ENCODE results near the gene KCNJ15.
"Not testable (repeated sequence)": the region's sequence is repeated elsewhere in the genome, so short reads cannot be mapped to it uniquely, and the experiment has no call there.

The KCNJ15 gene

DNA sequence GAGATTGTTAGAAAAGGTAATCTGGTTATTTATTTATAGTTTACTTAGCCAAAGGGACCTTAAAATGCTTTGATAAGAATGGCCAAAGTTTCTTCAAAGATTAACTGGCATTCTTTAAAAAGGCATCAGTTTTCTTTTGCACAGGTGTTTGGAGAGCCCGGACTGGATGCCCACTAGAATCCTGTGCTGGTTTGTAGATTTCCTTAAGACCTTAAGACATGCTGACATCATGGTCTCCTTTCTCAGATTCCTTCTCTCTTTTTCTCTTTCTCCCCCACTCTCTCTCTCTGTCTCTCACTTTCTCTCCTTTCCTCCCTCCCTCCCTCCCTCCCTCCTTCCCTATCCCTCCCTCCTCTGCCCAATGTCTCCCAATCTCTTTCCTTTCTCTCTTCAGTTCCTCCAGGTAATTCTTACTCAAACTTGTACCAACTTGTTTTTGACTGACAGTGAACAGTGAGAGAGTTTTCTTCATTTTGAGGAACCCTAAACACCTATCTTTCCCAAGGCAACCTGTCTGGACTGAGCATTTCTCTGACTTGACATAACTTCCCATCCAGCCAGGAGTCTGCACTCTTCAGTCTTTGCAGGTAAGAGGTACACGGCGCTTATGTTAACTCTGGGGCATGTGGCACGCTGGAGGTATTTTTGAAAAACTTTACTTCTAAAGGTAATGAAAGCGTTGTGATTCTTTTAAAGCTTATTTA, at the start of gene KCNJ15:
KCNJ15 (plus strand) TSS at position 393 of the 704 bp plus-strand sequence. CDS start 42,271 bp downstream, outside the sequence.
- H3K36me3 Mint-ChIP-seq, result no peaks in the 10 kb centered on the region
- H3K4me1 Mint-ChIP-seq (ENCODE audit: low read depth), result no peaks in the 10 kb centered on the region
- no peak within 1 kb of the TSS for H3K27ac Mint-ChIP-seq
- peaks cover 5% of the 10 kb centered on the region for H3K27me3 Mint-ChIP-seq
- no peak within 1 kb of the TSS for H3K4me3 Mint-ChIP-seq
- no peaks in the 10 kb centered on the region for H3K9me3 Mint-ChIP-seq (ENCODE audit: low read depth)

DNA sequence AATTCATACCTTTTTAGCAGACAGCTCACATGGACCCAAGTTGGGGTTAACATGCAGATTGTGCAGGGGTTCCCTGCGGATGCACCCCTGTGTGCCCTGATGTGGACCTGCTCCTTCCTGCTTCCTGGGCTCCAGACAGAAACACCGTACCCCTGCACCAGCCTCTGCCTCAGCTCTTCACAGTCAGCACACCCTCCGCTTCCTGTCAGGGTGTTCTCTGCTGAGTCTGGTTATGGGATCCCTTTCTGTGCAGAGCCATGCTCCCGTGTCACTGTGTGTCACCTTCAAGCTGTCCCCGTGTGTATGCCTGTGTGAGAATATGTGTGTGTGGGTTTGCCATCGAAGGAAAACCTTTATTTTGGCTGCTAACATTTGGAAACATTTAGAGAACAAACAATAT, 48.7 kb upstream of the KCNJ15 start:
- Mint-ChIP-seq H3K27ac (peak overlapping the region; percentile 22), H3K27me3 (peaks cover 29% of the 10 kb centered on the region), H3K4me3 (no peak overlapping the region)

DNA sequence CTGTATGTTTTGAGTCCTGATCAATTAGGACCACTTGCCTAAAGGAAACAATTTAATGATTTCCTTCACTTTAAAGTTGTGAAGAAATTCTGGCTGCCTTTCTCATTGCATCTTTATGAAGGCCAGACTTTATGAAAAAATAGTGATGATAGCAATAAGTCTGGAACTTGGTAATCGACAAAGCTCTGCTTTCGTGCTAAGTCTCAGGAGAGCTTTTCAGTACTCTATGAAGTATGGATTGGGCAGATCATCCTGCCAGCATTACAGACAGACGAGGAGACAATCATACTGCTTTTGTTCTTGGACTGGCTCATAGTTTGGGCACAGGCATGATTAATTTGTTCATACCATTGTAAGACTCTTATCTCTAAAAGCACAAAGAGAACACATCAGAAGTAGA, 45.5 kb upstream of the KCNJ15 start:
- Mint-ChIP-seq H3K4me1 (ENCODE audit: low read depth) (peaks cover 1% of the 10 kb centered on the region), H3K27ac (no peak overlapping the region), H3K4me3 (no peak overlapping the region), H3K27me3 (peaks cover 21% of the 10 kb centered on the region), H3K36me3 (no peaks in the 10 kb centered on the region), H3K9me3 (ENCODE audit: low read depth) (no peaks in the 10 kb centered on the region)

More for the DNA sequence above, 48.7 kb upstream of the KCNJ15 start:
- Mint-ChIP-seq H3K36me3 (no peaks in the 10 kb centered on the region), H3K9me3 (ENCODE audit: low read depth) (no peaks in the 10 kb centered on the region), H3K4me1 (ENCODE audit: low read depth) (peaks cover 1% of the 10 kb centered on the region)

DNA sequence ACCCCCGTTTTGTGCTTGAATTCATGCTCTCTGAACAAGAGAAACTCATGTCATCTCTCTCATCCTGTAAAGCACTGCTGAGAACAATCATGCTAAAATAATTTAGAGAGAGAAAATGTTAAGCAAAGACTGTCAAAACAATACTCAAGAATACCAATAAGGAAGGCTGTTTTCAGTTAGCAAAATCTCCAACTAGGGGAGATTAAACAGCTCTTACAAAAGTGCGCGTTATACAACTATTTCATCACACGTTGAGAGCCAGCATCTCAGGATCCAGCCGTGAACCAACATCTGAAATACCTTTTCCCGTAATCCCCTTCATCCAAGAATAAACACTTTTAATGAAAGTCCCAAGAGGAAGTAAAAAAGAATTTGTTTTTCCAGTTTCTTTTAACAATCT, 44.1 kb upstream of the KCNJ15 start:
- H3K27me3 Mint-ChIP-seq, result peaks cover 21% of the 10 kb centered on the region
- H3K4me3 Mint-ChIP-seq, result no peak overlapping the region
- no peaks in the 10 kb centered on the region for H3K36me3 Mint-ChIP-seq
- H3K9me3 Mint-ChIP-seq (ENCODE audit: low read depth), result no peaks in the 10 kb centered on the region
- peaks cover 1% of the 10 kb centered on the region for H3K4me1 Mint-ChIP-seq (ENCODE audit: low read depth)
- no peak overlapping the region for H3K27ac Mint-ChIP-seq

DNA sequence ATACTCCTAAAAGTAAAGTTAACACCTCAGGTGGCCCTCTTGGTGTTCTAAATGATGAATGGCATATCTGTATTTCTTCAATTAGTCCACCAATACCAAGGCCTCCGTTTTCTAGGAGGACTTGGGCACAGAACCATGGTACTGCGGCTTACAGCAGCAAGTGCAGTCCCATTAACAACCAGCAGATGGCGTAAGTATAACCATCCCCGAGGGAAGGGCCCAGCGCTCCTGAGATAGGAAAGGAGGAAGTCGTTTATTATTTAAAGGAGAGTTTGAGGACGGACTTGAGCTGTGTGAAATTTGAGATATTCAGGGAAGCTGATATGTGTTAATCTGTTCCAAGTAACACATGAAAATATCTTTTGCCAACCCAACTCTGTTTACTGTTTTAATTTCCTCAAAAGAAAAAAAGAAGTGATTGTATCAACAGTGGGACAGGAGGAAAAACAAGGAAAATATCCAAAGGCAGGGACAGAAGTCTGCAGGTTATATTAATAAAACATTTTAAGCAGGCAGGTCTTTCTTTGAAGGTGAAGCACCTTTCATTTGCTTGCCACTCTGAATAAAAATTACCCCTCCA, 37.7 kb upstream of the KCNJ15 start:
- Mint-ChIP-seq H3K27me3 (peaks cover 5% of the 10 kb centered on the region), H3K27ac (no peak overlapping the region), H3K4me3 (no peak overlapping the region), H3K36me3 (no peaks in the 10 kb centered on the region), H3K9me3 (ENCODE audit: low read depth) (peaks cover 7% of the 10 kb centered on the region), H3K4me1 (ENCODE audit: low read depth) (no peaks in the 10 kb centered on the region)

DNA sequence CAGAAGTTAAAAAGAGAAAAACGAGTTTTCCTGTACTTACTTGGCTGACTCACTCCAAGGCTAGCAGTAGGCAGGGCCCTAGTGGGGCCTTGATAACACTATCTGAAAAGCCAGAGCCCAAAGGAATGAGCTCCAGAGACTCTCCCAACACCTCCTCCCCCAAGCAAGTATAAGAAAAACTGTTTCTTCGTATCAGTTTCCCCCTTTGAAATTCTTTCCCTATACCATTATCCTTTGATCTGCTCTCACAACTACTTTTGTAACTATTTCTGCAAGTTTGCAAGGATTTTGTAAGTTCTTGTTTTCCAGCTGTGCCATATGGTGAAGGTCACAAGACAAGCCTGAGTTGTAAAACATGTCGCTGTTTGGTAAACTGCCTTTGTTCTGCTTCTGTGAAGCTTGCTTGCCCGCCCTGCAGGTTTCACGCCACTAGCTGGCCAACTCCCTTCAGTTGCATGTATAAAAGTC, 36.5 kb upstream of the KCNJ15 start:
- H3K27ac Mint-ChIP-seq, result no peak overlapping the region
- H3K4me3 Mint-ChIP-seq, result no peak overlapping the region
- no peaks in the 10 kb centered on the region for H3K4me1 Mint-ChIP-seq (ENCODE audit: low read depth)
- H3K27me3 Mint-ChIP-seq, result peaks cover 5% of the 10 kb centered on the region
- H3K36me3 Mint-ChIP-seq, result no peaks in the 10 kb centered on the region
- H3K9me3 Mint-ChIP-seq (ENCODE audit: low read depth), result peaks cover 7% of the 10 kb centered on the region

DNA sequence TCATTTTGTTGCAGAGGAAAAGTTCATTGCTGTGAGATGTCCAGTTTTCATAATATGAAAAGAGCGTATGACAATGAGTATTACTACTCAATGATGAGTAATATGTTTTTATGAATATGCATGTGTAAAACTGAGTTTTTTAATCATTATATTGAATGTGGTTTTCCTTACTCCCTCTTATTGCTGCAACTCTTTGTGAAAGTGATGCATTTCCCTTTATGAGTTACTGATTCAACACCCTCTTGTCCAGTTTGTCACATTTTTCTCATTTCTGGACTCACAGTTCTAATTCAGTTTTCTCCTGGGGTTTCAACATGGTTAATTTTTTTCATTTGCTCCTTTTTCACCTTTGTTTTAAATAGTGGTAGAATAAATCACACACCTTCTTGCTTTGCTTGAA, 35.2 kb upstream of the KCNJ15 start:
- Mint-ChIP-seq H3K4me1 (ENCODE audit: low read depth) (no peaks in the 10 kb centered on the region), H3K4me3 (no peak overlapping the region), H3K36me3 (no peaks in the 10 kb centered on the region), H3K27ac (no peak overlapping the region), H3K27me3 (peaks cover 5% of the 10 kb centered on the region), H3K9me3 (ENCODE audit: low read depth) (peaks cover 7% of the 10 kb centered on the region)

DNA sequence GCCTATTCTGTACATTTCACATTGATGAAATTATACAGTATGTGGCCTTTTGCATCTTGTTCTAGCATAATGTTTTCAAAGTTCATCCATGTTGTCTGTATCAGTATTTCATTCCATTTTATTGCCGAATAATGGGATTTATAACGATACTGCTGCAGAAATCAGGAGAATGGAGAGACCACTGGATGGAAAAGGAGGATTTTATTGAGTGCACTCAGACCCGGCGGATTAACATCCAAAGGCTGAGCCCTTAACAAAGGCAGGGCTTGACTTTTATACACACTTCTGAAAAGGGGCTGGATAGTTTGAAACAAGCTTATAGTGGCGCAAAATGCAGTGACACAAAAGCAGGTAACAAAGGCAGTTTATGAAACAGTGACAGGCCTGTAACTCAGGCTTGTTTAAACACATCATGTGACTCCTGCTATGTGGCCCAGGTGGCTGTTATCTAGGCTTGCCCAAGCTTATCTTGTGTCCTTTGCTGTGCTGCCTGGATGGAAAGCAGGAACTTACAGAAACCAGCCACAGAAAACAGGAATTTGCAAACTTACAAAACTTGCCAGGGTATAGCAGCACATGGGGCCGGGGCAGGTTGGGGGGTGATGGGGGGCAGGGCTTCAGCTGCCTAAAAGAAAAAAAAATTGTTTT, 32.8 kb upstream of the KCNJ15 start:
- H3K36me3 Mint-ChIP-seq, result no peaks in the 10 kb centered on the region
- H3K27me3 Mint-ChIP-seq, result peaks cover 5% of the 10 kb centered on the region
- no peaks in the 10 kb centered on the region for H3K4me1 Mint-ChIP-seq (ENCODE audit: low read depth)
- H3K27ac Mint-ChIP-seq, result no peak overlapping the region
- H3K9me3 Mint-ChIP-seq (ENCODE audit: low read depth), result peaks cover 7% of the 10 kb centered on the region
- H3K4me3 Mint-ChIP-seq, result no peak overlapping the region

DNA sequence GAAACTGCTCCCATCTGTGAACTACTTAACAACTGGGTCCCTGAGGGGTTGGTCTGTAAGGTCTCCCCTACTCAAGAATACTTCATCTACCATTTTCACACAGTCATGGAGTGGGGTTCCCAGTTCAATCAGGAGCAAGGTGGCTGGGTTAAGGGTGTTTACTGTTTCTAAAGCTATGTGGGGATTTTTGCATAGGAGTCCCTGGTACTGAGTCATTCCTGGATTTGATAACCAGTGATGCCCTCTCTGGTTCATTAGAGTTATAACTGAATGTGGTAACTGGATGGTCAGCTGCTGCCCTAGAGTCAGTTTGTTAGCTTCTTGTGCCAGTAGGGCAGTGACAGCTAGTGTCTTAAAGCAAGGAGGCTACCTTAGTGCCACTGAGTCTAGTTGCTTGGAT, 29.4 kb upstream of the KCNJ15 start:
- Mint-ChIP-seq H3K4me1 (ENCODE audit: low read depth) (no peaks in the 10 kb centered on the region), H3K36me3 (peaks cover 5% of the 10 kb centered on the region), H3K27me3 (no peaks in the 10 kb centered on the region), H3K4me3 (no peak overlapping the region), H3K9me3 (ENCODE audit: low read depth) (peaks cover 22% of the 10 kb centered on the region), H3K27ac (no peak overlapping the region)

DNA sequence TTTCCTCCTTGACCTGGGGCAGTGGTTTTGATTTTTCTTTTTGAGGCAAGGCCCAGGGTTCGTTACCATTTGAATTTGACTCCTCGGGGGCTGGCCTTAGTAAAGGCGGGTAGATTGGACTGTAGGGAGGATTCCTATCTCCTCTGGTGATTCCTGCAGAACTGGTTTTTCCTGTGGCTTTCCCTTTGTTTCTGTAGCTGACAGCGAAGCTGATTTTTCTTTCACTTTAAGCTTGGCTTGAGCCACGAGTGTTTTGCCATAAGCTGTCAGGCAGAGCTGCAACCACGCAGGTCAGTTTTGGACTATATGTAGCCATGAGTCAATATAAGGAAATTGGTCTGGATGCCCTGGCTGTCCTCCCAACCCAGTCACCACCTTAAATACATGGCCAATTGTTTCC, 28.7 kb upstream of the KCNJ15 start:
- Mint-ChIP-seq H3K4me3 (no peak overlapping the region), H3K36me3 (peaks cover 6% of the 10 kb centered on the region), H3K9me3 (ENCODE audit: low read depth) (peaks cover 26% of the 10 kb centered on the region), H3K27me3 (no peaks in the 10 kb centered on the region), H3K4me1 (ENCODE audit: low read depth) (no peaks in the 10 kb centered on the region), H3K27ac (no peak overlapping the region)

DNA sequence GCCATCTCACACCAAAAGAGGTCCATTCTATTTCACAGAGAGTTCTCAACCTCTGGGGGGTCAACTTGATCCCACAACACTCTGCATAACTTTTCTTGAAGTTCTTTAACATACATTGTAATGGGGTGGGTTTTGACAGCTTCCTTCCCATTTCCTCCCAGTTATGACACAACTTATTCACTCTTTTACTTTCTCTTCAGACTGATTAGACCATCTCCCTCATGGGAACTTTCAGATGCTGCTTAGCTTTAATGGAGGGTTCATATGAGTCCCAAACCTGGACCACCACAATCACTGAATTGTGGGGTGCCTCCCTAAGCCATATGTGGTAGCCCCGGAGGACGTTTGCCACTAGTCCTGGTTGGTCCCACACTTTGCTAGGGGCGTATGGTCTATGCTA, 28.3 kb upstream of the KCNJ15 start:
- H3K27me3 Mint-ChIP-seq, result no peaks in the 10 kb centered on the region
- peaks cover 7% of the 10 kb centered on the region for H3K36me3 Mint-ChIP-seq
- peaks cover 25% of the 10 kb centered on the region for H3K9me3 Mint-ChIP-seq (ENCODE audit: low read depth)
- no peak overlapping the region for H3K4me3 Mint-ChIP-seq
- H3K4me1 Mint-ChIP-seq (ENCODE audit: low read depth), result no peaks in the 10 kb centered on the region
- H3K27ac Mint-ChIP-seq, result no peak overlapping the region

DNA sequence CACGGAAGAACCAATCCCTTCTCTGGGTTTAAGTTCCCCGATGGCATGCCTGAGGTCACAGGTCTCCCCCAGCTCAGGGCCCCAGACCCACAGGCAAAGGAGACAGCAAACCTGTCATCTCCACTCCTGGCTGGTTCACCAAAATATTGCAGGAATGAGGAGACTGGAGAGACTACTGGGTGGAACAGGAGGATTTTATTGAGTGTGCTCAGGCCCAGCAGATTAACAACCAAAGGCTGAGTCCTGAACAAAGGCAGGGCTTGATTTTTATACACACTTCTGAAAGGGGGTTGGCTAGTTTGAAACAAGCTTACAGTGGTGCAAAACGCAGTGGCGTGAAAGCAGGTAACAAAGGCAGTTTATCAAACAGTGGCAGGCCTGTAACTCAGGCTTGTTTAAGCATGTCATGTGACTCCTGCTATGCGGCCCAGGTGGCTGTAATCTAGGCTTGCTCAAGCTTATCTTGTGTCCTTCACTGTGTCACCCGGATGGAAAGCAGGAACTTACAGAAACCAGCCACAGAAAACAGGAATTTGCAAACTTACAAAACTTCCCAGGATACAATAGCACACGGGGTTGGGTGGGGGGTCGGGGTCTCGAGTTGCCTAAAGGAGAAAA, 27.4 kb upstream of the KCNJ15 start:
- Mint-ChIP-seq H3K27ac (no peak overlapping the region), H3K4me1 (ENCODE audit: low read depth) (no peaks in the 10 kb centered on the region), H3K27me3 (no peaks in the 10 kb centered on the region), H3K9me3 (ENCODE audit: low read depth) (peaks cover 20% of the 10 kb centered on the region), H3K4me3 (no peak overlapping the region), H3K36me3 (peaks cover 7% of the 10 kb centered on the region)

DNA sequence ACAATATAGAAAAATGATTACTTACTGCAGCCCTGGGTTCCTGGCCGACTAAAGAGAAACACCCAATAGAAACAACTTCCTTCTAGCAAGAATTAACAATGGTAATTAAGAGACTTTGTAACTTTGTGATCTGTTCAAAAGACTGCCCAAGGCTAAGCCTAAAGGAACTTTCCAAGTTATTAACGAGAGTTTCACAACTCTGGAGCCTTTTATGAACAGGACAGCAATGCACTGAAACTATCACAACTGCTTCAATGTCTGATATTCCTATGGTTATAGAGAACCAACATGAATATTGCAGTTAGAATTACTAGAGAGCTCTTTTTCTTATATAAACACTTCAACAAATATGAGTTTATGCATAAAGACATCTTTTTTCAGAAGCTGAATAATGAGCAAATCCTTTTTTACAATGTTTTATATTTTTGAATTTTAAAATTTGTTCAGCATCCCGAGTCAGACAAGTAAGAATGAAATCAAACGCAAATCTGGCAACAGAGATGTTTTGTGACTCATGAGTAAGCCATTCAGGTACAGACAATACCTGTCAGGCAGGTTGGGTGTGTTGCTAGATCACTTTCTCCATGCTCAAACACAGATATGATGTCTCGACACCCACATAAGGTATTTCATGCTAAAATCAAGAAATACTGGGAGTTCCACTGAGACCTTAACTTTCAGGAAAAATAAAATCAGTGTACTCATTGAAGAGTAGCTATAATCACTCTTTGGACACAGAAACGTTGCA, 22.2 kb upstream of the KCNJ15 start:
- Mint-ChIP-seq H3K27me3 (no peaks in the 10 kb centered on the region), H3K27ac (no peak overlapping the region), H3K4me3 (no peak overlapping the region), H3K4me1 (ENCODE audit: low read depth) (no peaks in the 10 kb centered on the region), H3K9me3 (ENCODE audit: low read depth) (peaks cover 20% of the 10 kb centered on the region), H3K36me3 (peaks cover 7% of the 10 kb centered on the region)

DNA sequence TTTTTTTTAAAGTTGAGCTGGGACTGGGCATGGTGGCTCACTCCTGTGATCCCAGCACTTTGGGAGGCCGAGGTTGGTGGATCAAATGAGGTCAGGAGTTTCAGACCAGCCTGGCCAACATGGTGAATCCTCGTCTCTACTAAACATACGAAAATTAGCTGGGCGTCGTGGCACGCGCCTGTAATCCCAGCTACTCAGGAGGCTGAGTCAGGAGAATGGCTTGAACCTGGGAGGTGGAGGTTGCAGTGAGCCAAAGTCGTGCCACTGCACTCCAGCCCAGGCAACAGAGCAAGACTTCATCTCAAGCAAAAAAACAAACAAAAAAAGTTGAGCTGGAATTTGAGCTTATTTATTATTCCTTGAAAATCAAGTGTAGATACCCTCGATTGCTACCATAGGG, 21.5 kb upstream of the KCNJ15 start:
- peaks cover 17% of the 10 kb centered on the region for H3K9me3 Mint-ChIP-seq (ENCODE audit: low read depth)
- not testable (repeated sequence) for H3K4me1 Mint-ChIP-seq (ENCODE audit: low read depth); H3K4me3 Mint-ChIP-seq

DNA sequence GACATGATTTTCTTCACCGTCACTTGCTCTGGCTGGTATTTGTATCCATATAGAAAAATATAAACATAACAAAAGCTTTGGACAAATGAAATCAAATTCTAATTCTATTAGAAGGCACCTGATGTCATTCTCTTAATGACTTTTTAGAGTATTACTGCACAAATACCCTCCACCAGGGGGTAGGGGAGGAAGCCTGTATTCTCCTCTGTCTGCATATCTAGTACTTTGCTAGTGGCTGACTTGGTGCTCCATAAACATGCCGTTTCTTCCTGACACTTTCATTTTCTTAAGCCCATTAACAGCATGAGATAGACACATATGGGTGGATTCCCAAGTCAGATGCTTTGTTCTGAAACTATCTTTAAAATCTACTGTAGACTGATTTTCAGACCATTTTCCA, 20.6 kb upstream of the KCNJ15 start:
- H3K36me3 Mint-ChIP-seq, result peaks cover 7% of the 10 kb centered on the region
- no peak overlapping the region for H3K27ac Mint-ChIP-seq
- H3K4me1 Mint-ChIP-seq (ENCODE audit: low read depth), result no peaks in the 10 kb centered on the region
- H3K27me3 Mint-ChIP-seq, result no peaks in the 10 kb centered on the region
- H3K9me3 Mint-ChIP-seq (ENCODE audit: low read depth), result peaks cover 10% of the 10 kb centered on the region
- no peak overlapping the region for H3K4me3 Mint-ChIP-seq

More for the DNA sequence above, 21.5 kb upstream of the KCNJ15 start:
- H3K27ac Mint-ChIP-seq, H3K27me3 Mint-ChIP-seq, H3K36me3 Mint-ChIP-seq: not testable (repeated sequence)

Data from activated naive CD8-positive, alpha-beta T cell (primary cell).